ENCODE measurements around the gene NUB1.
A peak's percentile ranks its signal among the peaks of the same experiment; 100 is the strongest.

Gene NUB1

GRCh38 chr7:151408498-151408838, 66.9 kb downstream of the NUB1 start:
- no peak for DNase-seq

- DNase-seq, result peak; percentile 84
Observed at GRCh38 chr7:151408839-151409666, 67.4 kb downstream of the NUB1 start.

- peak; percentile 69 for DNase-seq
Observed at GRCh38 chr7:151409667-151410404, 68.2 kb downstream of the NUB1 start, which contains the start of gene WDR86. Gene WDR86 (minus strand): TSS chr7:151410038. CDS start chr7:151409589, 449 bp downstream.

- DNase-seq, result peak; percentile 59
Observed at GRCh38 chr7:151410405-151411390, 69.1 kb downstream of the NUB1 start.

GRCh38 chr7:151411551-151411950, 69.9 kb downstream of the NUB1 start:
- no peak for DNase-seq

- no peak for DNase-seq
Observed at GRCh38 chr7:151412318-151412717, 70.7 kb downstream of the NUB1 start.

GRCh38 chr7:151413241-151413640, 71.6 kb downstream of the NUB1 start:
- DNase-seq, result no peak

GRCh38 chr7:151415375-151416105, 73.9 kb downstream of the NUB1 start:
- no peak for DNase-seq

- DNase-seq, result peak; percentile 34
Observed at GRCh38 chr7:151416112-151416940, 74.7 kb downstream of the NUB1 start.

GRCh38 chr7:151416941-151417315, 75.3 kb downstream of the NUB1 start:
- peak; percentile 21 for DNase-seq

- DNase-seq, result no peak
Observed at GRCh38 chr7:151420144-151420543, 78.5 kb downstream of the NUB1 start.

- DNase-seq, result no peak
Observed at GRCh38 chr7:151422212-151422611, 80.6 kb downstream of the NUB1 start.

GRCh38 chr7:151423226-151423625, 81.6 kb downstream of the NUB1 start:
- DNase-seq, result no peak

- DNase-seq, result no peak
Observed at GRCh38 chr7:151423936-151424335, 82.3 kb downstream of the NUB1 start.

GRCh38 chr7:151424799-151425198, 83.2 kb downstream of the NUB1 start:
- no peak for DNase-seq

- DNase-seq, result no peak
Observed at GRCh38 chr7:151425670-151426440, 84.2 kb downstream of the NUB1 start.

- DNase-seq, result peak; percentile 22
Observed at GRCh38 chr7:151426441-151426903, 84.9 kb downstream of the NUB1 start.

- peak; percentile 46 for DNase-seq
Observed at GRCh38 chr7:151426904-151427704, 85.5 kb downstream of the NUB1 start.

GRCh38 chr7:151427705-151428377, 86.2 kb downstream of the NUB1 start:
- DNase-seq, result peak; percentile 37

All from activated effector memory CD4-positive, alpha-beta T cell treated with anti-CD3 and anti-CD28 coated beads, Interleukin-2, amount 50 U/mL, for 16 hours (primary cell).